NT2/D1 (cell line): ENCODE measurements around the gene MPST.
"Not testable (repeated sequence)": the region's sequence is repeated elsewhere in the genome, so short reads cannot be mapped to it uniquely, and the experiment has no call there.

Experiments used
- DNase-seq: peaks from one replicate; pipeline ENCODE4 v3.0.0-alpha.2; 2011; ENCODE audit warnings: low read depth, low spot score
- H3K27me3 ChIP-seq: 2 replicates; pipeline ENCODE4 v1.6.0; 2011; ENCODE audit warnings: mild to moderate bottlenecking; ENCODE audit not compliant: insufficient read length, insufficient read depth
- H3K36me3 ChIP-seq: 2 replicates; pipeline ENCODE4 v1.6.1; 2011; ENCODE audit warnings: mild to moderate bottlenecking, low read length, mixed read lengths; ENCODE audit not compliant: insufficient read depth, insufficient read length
- H3K4me1 ChIP-seq: 2 replicates; pipeline ENCODE4 v1.5.1; 2011; ENCODE audit not compliant: insufficient read depth, insufficient read length
- H3K4me3 ChIP-seq: 2 replicates; pipeline ENCODE4 v1.5.1; 2011; ENCODE audit warnings: low read depth; ENCODE audit not compliant: insufficient read length
- H3K9ac ChIP-seq: 2 replicates; pipeline ENCODE4 v1.6.0; 2011; ENCODE audit warnings: low read depth; ENCODE audit not compliant: insufficient read length
- H3K9me3 ChIP-seq: 2 replicates; pipeline ENCODE4 v1.5.1; 2011; ENCODE audit warnings: mild to moderate bottlenecking, low read length; ENCODE audit not compliant: insufficient read depth
- SUZ12 ChIP-seq: IDR thresholded peaks from 2 replicates; pipeline ENCODE4 v1.6.1; 2011; ENCODE audit not compliant: insufficient read length, insufficient read depth; ENCODE audit errors: extremely low read depth
- YY1 ChIP-seq: IDR thresholded peaks from 2 replicates; pipeline ENCODE4 v1.6.1; 2011; ENCODE audit not compliant: insufficient read length, insufficient read depth
- ZNF274 ChIP-seq: IDR thresholded peaks from 2 replicates; pipeline ENCODE4 v1.6.1; 2011; ENCODE audit warnings: mild to moderate bottlenecking, low read depth, low read length

The MPST gene

GRCh38 chr22:36981247-36981775 lies 38.2 kb upstream of the MPST start:
- TF ChIP-seq YY1 (no peak), ZNF274 (no peak), SUZ12 (no peak)
- Histone ChIP-seq H3K4me3 (no peak overlapping the region), H3K36me3 (no peaks in the 10 kb centered on the region), H3K4me1 (no peaks in the 10 kb centered on the region), H3K27me3 (no peaks in the 10 kb centered on the region), H3K9ac (no peak overlapping the region), H3K9me3 (peaks cover 13% of the 10 kb centered on the region)
- no peak for DNase-seq

- Histone ChIP-seq H3K9ac (no peak overlapping the region), H3K27me3 (no peaks in the 10 kb centered on the region), H3K9me3 (peaks cover 21% of the 10 kb centered on the region), H3K36me3 (no peaks in the 10 kb centered on the region), H3K4me1 (no peaks in the 10 kb centered on the region), H3K4me3 (no peak overlapping the region)
- no peak for TF ChIP-seq SUZ12
- no peak for TF ChIP-seq YY1
- no peak for TF ChIP-seq ZNF274
- no peak for DNase-seq
Observed at GRCh38 chr22:36982136-36982535, 37.4 kb upstream of the MPST start.

GRCh38 chr22:36985211-36985889 lies 34.2 kb upstream of the MPST start:
- Histone ChIP-seq H3K36me3 (no peaks in the 10 kb centered on the region), H3K9ac (no peak overlapping the region), H3K9me3 (peaks cover 25% of the 10 kb centered on the region), H3K4me1 (no peaks in the 10 kb centered on the region), H3K4me3 (no peak overlapping the region), H3K27me3 (no peaks in the 10 kb centered on the region)
- no peak for DNase-seq
- TF ChIP-seq YY1 (no peak), ZNF274 (no peak), SUZ12 (no peak)

GRCh38 chr22:36986242-36986821 lies 33.2 kb upstream of the MPST start:
- no peak overlapping the region for H3K9ac ChIP-seq
- no peaks in the 10 kb centered on the region for H3K27me3 ChIP-seq
- DNase-seq: no peak
- no peaks in the 10 kb centered on the region for H3K4me1 ChIP-seq
- peaks cover 28% of the 10 kb centered on the region for H3K9me3 ChIP-seq
- H3K4me3 ChIP-seq: no peak overlapping the region
- H3K36me3 ChIP-seq: no peaks in the 10 kb centered on the region
- TF ChIP-seq ZNF274 (no peak), YY1 (no peak), SUZ12 (no peak)

GRCh38 chr22:36988075-36988832 lies 31.3 kb upstream of the MPST start:
- no peak for TF ChIP-seq SUZ12
- no peak for TF ChIP-seq ZNF274
- TF ChIP-seq YY1: no peak
- Histone ChIP-seq H3K27me3 (no peaks in the 10 kb centered on the region), H3K9ac (no peak overlapping the region), H3K4me1 (no peaks in the 10 kb centered on the region), H3K9me3 (peaks cover 28% of the 10 kb centered on the region), H3K36me3 (no peaks in the 10 kb centered on the region), H3K4me3 (no peak overlapping the region)
- no peak for DNase-seq

GRCh38 chr22:36989012-36989411 lies 30.5 kb upstream of the MPST start:
- H3K36me3 ChIP-seq, DNase-seq, H3K4me3 ChIP-seq, H3K27me3 ChIP-seq, H3K9ac ChIP-seq, H3K4me1 ChIP-seq: not testable (repeated sequence)
- peaks cover 28% of the 10 kb centered on the region for H3K9me3 ChIP-seq

- TF ChIP-seq YY1 (no peak), SUZ12 (no peak), ZNF274 (no peak)
- Histone ChIP-seq H3K9ac (no peak overlapping the region), H3K27me3 (no peaks in the 10 kb centered on the region), H3K4me3 (no peak overlapping the region), H3K4me1 (no peaks in the 10 kb centered on the region), H3K9me3 (peaks cover 24% of the 10 kb centered on the region), H3K36me3 (no peaks in the 10 kb centered on the region)
- DNase-seq: no peak
Observed at GRCh38 chr22:36990457-36990856, 29.1 kb upstream of the MPST start.
